ENCODE measurements around the gene CBLB.

CBLB gene

DNA sequence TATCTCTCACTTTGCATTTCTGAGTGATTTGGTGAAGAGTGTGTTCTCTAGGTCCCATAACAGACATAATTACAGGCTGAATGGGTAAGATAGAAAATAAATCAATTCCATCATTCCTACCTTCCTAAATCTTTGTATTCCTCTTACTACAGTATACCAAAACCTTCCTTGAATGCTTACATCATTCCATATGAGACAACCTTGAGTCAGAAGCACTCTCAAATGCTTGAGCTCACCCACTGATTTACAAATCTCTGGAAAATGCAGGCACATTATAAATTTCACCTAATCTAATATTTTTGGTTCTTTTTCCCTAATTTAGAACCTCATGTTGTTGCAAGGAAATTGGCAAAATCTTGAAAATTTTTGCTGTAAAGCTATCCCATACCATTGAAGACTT, 239.1 kb downstream of the CBLB start:
- DNase-seq (ENCODE audit: low read depth in 1 of 2, low spot score in 1 of 2): no peak

- no peak for DNase-seq (ENCODE audit: low read depth in 1 of 2, low spot score in 1 of 2)
These were observed 242.1 kb downstream of the CBLB start for GRCh38 chr3:105626739-105627138.

GRCh38 chr3:105622169-105622568, 246.6 kb downstream of the CBLB start:
- no peak for DNase-seq (ENCODE audit: low read depth in 1 of 2, low spot score in 1 of 2)

GRCh38 chr3:105620236-105620635, 248.6 kb downstream of the CBLB start:
- DNase-seq (ENCODE audit: low read depth in 1 of 2, low spot score in 1 of 2): no peak

GRCh38 chr3:105619651-105620050, 249.2 kb downstream of the CBLB start:
- DNase-seq (ENCODE audit: low read depth in 1 of 2, low spot score in 1 of 2): no peak

DNA sequence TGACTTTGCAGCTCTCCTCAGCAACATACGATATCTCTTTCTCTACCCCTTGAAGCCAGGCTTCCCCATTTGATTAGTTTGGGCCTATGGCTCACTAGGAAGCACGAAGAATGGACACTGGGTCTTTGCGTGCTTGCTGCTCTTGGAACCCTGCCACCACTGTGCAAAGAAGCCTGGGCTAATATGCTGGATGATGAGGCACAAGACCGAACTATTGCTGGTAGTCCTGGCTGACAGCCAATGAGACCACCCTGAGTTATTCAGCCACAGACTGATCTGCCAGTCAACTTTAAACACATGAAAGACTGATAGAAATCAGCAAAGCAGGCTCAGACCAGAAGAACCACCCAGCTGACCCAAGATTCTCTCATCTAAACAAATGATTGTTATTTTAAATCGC, 250.3 kb downstream of the CBLB start:
- no peak for DNase-seq (ENCODE audit: low read depth in 1 of 2, low spot score in 1 of 2)

GRCh38 chr3:105616374-105617121, 252.3 kb downstream of the CBLB start:
- DNase-seq (ENCODE audit: low read depth in 1 of 2, low spot score in 1 of 2): no peak

DNA sequence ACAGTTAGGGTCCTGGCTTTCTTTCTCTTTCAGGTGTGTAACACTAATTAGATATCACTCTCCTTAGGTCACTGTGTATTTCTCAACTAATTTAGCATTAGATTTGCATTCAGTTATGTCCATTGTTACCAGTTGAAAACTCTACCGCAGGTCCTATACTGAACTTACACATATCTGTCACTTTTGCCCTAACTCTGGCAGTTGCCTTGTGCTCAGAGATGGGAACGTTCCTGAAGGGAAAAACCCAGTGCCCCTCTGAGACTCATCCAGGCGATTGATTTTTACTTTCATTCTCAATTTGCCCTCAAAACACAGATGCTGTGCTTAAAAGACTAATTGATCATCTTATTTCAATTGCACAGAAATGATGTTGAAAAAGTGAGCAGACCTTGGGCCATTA, 253.0 kb downstream of the CBLB start:
- no peak for DNase-seq (ENCODE audit: low read depth in 1 of 2, low spot score in 1 of 2)

DNA sequence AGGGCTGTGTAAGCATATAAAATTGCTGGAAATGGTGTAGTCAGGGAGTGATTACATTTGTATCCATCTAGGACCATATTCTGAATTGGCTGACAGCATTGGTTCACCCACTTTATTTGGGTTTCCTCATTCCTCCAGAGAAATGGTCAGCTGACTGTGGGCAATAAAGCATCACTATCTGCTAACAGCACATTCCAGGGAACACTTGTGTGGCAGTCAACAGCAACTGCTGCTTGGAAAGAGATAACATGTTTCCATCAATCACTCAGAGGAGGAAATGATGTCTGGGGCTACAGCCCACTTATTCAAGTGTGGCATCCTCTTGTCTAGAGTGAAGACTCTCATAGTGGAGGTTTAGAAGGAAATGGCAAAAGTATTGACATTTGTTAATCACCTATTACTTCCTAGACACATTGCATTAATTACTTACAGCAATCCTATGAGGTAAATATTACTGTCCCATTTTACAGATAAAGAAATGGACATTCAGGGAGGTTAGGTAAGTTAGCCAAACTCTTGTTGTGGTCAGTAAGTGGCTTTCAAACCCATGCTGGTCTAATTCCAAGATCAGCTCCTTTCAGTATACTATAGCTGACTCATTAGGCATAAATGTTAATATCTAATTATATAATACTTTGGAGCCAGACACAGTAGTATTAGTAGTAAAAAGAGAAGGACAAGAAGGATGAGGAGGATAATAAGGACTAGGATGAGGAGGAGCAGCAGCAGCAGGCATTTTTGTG, 254.4 kb downstream of the CBLB start:
- no peak for DNase-seq (ENCODE audit: low read depth in 1 of 2, low spot score in 1 of 2)

- DNase-seq (ENCODE audit: low read depth in 1 of 2, low spot score in 1 of 2): no peak
These were observed 255.7 kb downstream of the CBLB start for GRCh38 chr3:105613120-105613519.

- no peak for DNase-seq (ENCODE audit: low read depth in 1 of 2, low spot score in 1 of 2)
These were observed 257.3 kb downstream of the CBLB start for GRCh38 chr3:105611304-105612192.

GRCh38 chr3:105610473-105610872, 258.3 kb downstream of the CBLB start:
- DNase-seq (ENCODE audit: low read depth in 1 of 2, low spot score in 1 of 2): no peak

DNA sequence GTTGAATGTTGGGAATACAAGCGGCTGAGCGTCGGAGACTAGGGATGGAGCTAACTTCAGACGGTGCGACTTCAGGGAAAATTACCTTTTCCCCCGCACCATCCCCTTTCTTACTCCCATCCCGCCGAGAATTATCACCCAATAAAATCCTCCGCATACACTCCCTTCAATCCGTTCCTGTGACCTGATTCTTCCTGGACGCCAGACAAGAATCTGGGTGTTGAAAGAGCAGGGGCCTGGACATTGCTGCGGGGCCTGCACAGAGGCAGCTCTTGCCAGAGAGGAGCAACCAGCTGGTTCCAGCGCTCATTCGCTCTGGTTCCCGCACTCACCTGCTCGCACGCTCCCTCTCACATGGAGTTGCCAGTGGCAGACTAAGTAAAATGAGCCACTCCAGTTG, 260.2 kb downstream of the CBLB start:
- DNase-seq (ENCODE audit: low read depth in 1 of 2, low spot score in 1 of 2): no peak

- DNase-seq (ENCODE audit: low read depth in 1 of 2, low spot score in 1 of 2): no peak
These were observed 262.8 kb downstream of the CBLB start for GRCh38 chr3:105606016-105606415.

Data from activated CD4-positive, alpha-beta T cell treated with anti-CD3 and anti-CD28 coated beads, Interleukin-2, amount 50 U/mL, for 24 hours (primary cell).